Tibial artery (tissue), 4 donors: ENCODE results near the gene ANKRD35.
"Not testable (repeated sequence)": the region's sequence is repeated elsewhere in the genome, so short reads cannot be mapped to it uniquely, and the experiment has no call there.

ENCODE experiments used
- DNase-seq, 2 donors: peaks; one replicate each; pipeline ENCODE4 v3.0.0-alpha.2; 2019
- H3K27ac ChIP-seq, 2 donors: fragments of 200-600 bp; sonication (generic) in 1 of 2; 1 replicate in 1 of 2; 2 replicates in 1 of 2; pipeline ENCODE4 v1.5.1; 2018 to 2019; ENCODE audit warnings: mild to moderate bottlenecking in 1 of 2
- H3K27me3 ChIP-seq, 2 donors: fragments of 200-600 bp; sonication (generic) in 1 of 2; one replicate each; pipeline versions ENCODE4 v1.5.1 to v1.6.0; 2016 to 2019
- H3K36me3 ChIP-seq, 3 donors: fragments of 200-600 bp; sonication (generic) in 2 of 3; one replicate each; pipeline ENCODE4 v1.5.1; 2016 to 2019; ENCODE audit warnings: mild to moderate bottlenecking in 2 of 3
- H3K4me1 ChIP-seq, 4 donors: fragments of 200-600 bp; sonication (generic) in 2 of 4; 1 replicate in 3 of 4; 2 replicates in 1 of 4; pipeline ENCODE4 v1.5.1; 2016 to 2019
- H3K4me3 ChIP-seq, 2 donors: fragments of 200-600 bp; sonication (generic) in 1 of 2; 1 replicate in 1 of 2; 2 replicates in 1 of 2; pipeline ENCODE4 v1.5.1; 2018 to 2019; ENCODE audit warnings: mild to moderate bottlenecking in 2 of 2
- H3K9me3 ChIP-seq, 3 donors: fragments of 200-600 bp; sonication (generic) in 1 of 3; one replicate each; pipeline ENCODE4 v1.5.1; 2016 to 2019
- CTCF ChIP-seq, 2 experiments: fragments of 200-600 bp in 1 of 2; fragments of 450-650 bp in 1 of 2; IDR thresholded peaks; one replicate each; pipeline ENCODE4 v1.5.1; 2017 to 2019; ENCODE audit warnings: antibody characterized with exemption in 2 of 2, mild to moderate bottlenecking in 1 of 2, moderate library complexity in 1 of 2
- intact Hi-C: fragments of 100-400 bp; cut with DNase I; formaldehyde crosslinking; loops from one replicate; pipeline ENCODE4 v1.15.0; 2023; ENCODE audit warnings: low total_unique reads

Gene ANKRD35

GRCh38 chr1:145823565-145824498 lies 61.8 kb downstream of the ANKRD35 start, which contains the start of the genes POLR3C and RNF115:
Gene POLR3C (plus strand): TSS chr1:145824200. CDS start chr1:145825777, 1,577 bp downstream.
Gene RNF115 (minus strand): TSS chr1:145824095. CDS start chr1:145823873, 222 bp downstream.
- Histone ChIP-seq H3K27ac (peak within 1 kb of the TSS; percentile 84 to 88), H3K4me1 (peaks cover 0 to 17% (median 12%) of the 10 kb centered on the region in 4 donors), H3K27me3 (no peaks in the 10 kb centered on the region), H3K4me3 (peak within 1 kb of the TSS; percentile 65 to 88), H3K9me3 (no peaks in the 10 kb centered on the region), H3K36me3 (peaks cover 24 to 34% (median 26%) of the 10 kb centered on the region in 3 donors)
- intact Hi-C loops = no loop called here
- DNase-seq = peak; percentile 94 to 96
- TF ChIP-seq CTCF (IDR thresholded peaks at IDR 0.05) = no peak

- DNase-seq, intact Hi-C loops, H3K27me3 ChIP-seq, H3K9me3 ChIP-seq: not testable (repeated sequence)
- H3K27ac ChIP-seq = peak overlapping the region in 1 of 2 donors; percentile 84
- H3K36me3 ChIP-seq = peaks cover 16 to 24% (median 17%) of the 10 kb centered on the region in 3 donors
- H3K4me1 ChIP-seq = peaks cover 0 to 17% (median 12%) of the 10 kb centered on the region in 4 donors
- H3K4me3 ChIP-seq = peak overlapping the region; percentile 65 to 88
These were observed 62.8 kb downstream of the ANKRD35 start for GRCh38 chr1:145822779-145823331.

- H3K27me3 ChIP-seq, H3K9me3 ChIP-seq, H3K4me1 ChIP-seq, intact Hi-C loops, DNase-seq, H3K36me3 ChIP-seq, H3K4me3 ChIP-seq, H3K27ac ChIP-seq: not testable (repeated sequence)
These were observed 67.6 kb downstream of the ANKRD35 start for GRCh38 chr1:145818095-145818494.
